ENCODE results near the gene RBCK1. TPM values are rescaled to one million over a fixed set of nuclear protein-coding genes. Genes with fewer than 3 reads are reported as not detected.
A peak's percentile ranks its signal among the peaks of the same experiment; 100 is the strongest.

RBCK1 gene
- total and polyA plus RNA-seq, 9 of the 15 experiments (the other 6 are each of a cell fraction or from before 2014, with no cell fraction given), result 5.9 to 59.3 (median 26.5) TPM

DNA sequence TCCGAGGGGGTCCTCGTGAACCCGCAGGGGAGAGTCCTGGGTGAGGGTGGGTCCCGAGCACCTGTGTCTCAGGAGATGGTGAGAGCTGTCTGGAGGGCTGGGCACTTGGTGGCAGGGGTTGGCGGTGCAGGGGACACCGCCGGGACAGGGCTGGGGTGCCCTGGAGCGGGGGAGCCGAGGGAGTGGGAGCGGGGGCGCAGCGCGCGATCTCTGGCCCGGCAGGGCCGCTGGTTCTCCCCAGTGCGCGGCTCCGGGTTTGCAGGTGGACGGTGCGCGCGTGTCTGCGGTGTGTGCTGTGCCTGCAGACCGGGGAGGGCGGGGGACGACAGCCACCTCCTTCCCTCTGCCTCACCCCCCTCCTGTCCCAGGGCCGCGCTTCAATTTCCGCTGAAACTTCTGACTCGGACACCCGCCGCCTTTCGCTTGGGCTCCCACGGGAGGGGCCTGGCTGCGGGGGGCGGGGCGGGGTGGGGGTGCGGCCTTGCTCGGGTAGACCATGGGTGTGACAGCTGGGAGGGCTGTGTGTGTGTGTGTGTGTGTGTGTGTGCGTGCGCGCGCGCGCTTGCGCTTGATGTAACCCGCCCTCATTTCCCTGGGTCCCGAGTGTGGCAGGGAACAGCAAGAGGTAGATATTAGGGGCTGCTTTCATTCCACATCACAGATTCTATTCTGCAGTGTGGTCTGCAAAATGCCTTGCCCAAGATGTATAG lies 26.4 kb upstream of the RBCK1 start (continued):
- TF ChIP-seq, protein P1, sequence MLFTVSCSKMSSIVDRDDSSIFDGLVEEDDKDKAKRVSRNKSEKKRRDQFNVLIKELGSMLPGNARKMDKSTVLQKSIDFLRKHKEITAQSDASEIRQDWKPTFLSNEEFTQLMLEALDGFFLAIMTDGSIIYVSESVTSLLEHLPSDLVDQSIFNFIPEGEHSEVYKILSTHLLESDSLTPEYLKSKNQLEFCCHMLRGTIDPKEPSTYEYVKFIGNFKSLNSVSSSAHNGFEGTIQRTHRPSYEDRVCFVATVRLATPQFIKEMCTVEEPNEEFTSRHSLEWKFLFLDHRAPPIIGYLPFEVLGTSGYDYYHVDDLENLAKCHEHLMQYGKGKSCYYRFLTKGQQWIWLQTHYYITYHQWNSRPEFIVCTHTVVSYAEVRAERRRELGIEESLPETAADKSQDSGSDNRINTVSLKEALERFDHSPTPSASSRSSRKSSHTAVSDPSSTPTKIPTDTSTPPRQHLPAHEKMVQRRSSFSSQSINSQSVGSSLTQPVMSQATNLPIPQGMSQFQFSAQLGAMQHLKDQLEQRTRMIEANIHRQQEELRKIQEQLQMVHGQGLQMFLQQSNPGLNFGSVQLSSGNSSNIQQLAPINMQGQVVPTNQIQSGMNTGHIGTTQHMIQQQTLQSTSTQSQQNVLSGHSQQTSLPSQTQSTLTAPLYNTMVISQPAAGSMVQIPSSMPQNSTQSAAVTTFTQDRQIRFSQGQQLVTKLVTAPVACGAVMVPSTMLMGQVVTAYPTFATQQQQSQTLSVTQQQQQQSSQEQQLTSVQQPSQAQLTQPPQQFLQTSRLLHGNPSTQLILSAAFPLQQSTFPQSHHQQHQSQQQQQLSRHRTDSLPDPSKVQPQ (CRISPR knock-in tag; IDR thresholded peaks at IDR 0.05; ENCODE audit: borderline replicate concordance), result no peak
- TF ChIP-seq DIDO1 (tag; IDR thresholded peaks at IDR 0.05; ENCODE audit: low read depth) (no peak), EGR1 (conservative IDR thresholded peaks at IDR 0.05) (peak; percentile 54), KLF16 (IDR thresholded peaks at IDR 0.05) (no peak), NR2C2 (CRISPR knock-in tag; IDR thresholded peaks at IDR 0.05) (no peak; the same call in 1 of the 2 replicates), NR2C2 (tag; IDR thresholded peaks at IDR 0.05) (no peak), SMAD1 (IDR thresholded peaks at IDR 0.05; ENCODE audit: low read depth, low read length, partially characterized antibody) (peak; percentile 95), BMI1 (IDR thresholded peaks at IDR 0.05; ENCODE audit: low read length) (no peak), ATF3 (IDR thresholded peaks at IDR 0.05) (no peak), ATF3 (CRISPR knock-in tag; conservative IDR thresholded peaks at IDR 0.05) (no peak), MYC (IDR thresholded peaks at IDR 0.05; ENCODE audit: low read depth, low read length) (peak; percentile 52), MYC (CRISPR knock-in tag; IDR thresholded peaks at IDR 0.05; ENCODE audit: borderline replicate concordance, low read depth) (peak; percentile 79; the same call in 1 of the 2 replicates), RUNX1 (IDR thresholded peaks at IDR 0.05; ENCODE audit: low read depth) (no peak), ADNP (tag; IDR thresholded peaks at IDR 0.05) (no peak), ZNF584 (CRISPR knock-in tag; IDR thresholded peaks at IDR 0.05; ENCODE audit: low read depth) (peak; percentile 39; the same call in 1 of the 2 replicates), SRF (CRISPR knock-in tag; IDR thresholded peaks at IDR 0.05) (peak in 1 of 2 experiments; percentile 69; a peak in 2 of 4 replicates), DACH1 (IDR thresholded peaks at IDR 0.05; ENCODE audit: partially characterized antibody) (no peak), FOXJ2 (tag; IDR thresholded peaks at IDR 0.05) (no peak), RBM22 (IDR thresholded peaks at IDR 0.05; ENCODE audit: low read depth, low read length, poor library complexity, severe bottlenecking) (peak; percentile 97), ZNF175 (CRISPR knock-in tag; IDR thresholded peaks at IDR 0.05; ENCODE audit: low read depth) (no peak), RNF2 (IDR thresholded peaks at IDR 0.05) (peak; percentile 82; the same call in 1 of the 2 replicates), ZNF785 (CRISPR knock-in tag; IDR thresholded peaks at IDR 0.05) (no peak), HMGN3 (IDR thresholded peaks at IDR 0.05; ENCODE audit: borderline replicate concordance, extremely low read depth, insufficient read length, low read depth, low read length) (peak; percentile 71)
- TF ChIP-seq, protein P2, sequence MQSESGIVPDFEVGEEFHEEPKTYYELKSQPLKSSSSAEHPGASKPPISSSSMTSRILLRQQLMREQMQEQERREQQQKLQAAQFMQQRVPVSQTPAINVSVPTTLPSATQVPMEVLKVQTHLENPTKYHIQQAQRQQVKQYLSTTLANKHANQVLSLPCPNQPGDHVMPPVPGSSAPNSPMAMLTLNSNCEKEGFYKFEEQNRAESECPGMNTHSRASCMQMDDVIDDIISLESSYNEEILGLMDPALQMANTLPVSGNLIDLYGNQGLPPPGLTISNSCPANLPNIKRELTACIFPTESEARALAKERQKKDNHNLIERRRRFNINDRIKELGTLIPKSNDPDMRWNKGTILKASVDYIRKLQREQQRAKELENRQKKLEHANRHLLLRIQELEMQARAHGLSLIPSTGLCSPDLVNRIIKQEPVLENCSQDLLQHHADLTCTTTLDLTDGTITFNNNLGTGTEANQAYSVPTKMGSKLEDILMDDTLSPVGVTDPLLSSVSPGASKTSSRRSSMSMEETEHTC (IDR thresholded peaks at IDR 0.05), result no peak
